LNCaP clone FGC (cell line): ENCODE results near the gene WARS2.
A peak's percentile ranks its signal among the peaks of the same experiment; 100 is the strongest.
"Not testable (repeated sequence)": the region's sequence is repeated elsewhere in the genome, so short reads cannot be mapped to it uniquely, and the experiment has no call there.

Experiments used
- DNase-seq: peaks from one replicate; pipeline ENCODE4 v3.0.0-alpha.2; 2011; ENCODE audit warnings: low read depth
- H3K4me3 ChIP-seq: 2 replicates; pipeline ENCODE4 v1.5.1; 2011; ENCODE audit warnings: mild to moderate bottlenecking, low read depth, low read length, control low read depth
- TF ChIP-seq, protein P1 (sequence below): IDR thresholded peaks from 2 replicates; pipeline ENCODE4 v1.5.1; 2012; ENCODE audit warnings: mild to moderate bottlenecking; ENCODE audit not compliant: control insufficient read depth, insufficient read depth; ENCODE audit errors: extremely low read depth

The WARS2 gene

DNA sequence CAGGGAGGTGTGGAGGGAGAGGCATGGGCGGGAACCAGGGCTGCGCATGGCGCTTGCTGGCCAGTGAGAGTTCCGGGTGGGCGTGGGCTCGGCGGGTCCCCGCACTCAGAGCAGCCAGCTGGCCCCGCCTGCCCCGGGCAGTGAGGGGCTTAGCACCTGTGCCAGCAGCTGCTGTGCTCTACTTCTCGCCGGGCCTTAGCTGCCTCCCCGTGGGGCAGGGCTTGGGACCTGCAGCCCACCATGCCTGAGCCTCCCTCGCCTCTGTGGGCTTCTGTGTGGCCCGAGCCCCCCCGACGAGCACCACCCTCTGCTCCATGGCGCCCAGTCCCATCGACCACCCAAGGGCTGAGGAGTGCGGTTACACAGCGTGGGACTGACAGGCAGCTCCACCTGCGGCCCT, 38.6 kb upstream of the WARS2 start:
- H3K4me3 ChIP-seq: no peak overlapping the region
- DNase-seq: no peak
- TF ChIP-seq, protein P1, sequence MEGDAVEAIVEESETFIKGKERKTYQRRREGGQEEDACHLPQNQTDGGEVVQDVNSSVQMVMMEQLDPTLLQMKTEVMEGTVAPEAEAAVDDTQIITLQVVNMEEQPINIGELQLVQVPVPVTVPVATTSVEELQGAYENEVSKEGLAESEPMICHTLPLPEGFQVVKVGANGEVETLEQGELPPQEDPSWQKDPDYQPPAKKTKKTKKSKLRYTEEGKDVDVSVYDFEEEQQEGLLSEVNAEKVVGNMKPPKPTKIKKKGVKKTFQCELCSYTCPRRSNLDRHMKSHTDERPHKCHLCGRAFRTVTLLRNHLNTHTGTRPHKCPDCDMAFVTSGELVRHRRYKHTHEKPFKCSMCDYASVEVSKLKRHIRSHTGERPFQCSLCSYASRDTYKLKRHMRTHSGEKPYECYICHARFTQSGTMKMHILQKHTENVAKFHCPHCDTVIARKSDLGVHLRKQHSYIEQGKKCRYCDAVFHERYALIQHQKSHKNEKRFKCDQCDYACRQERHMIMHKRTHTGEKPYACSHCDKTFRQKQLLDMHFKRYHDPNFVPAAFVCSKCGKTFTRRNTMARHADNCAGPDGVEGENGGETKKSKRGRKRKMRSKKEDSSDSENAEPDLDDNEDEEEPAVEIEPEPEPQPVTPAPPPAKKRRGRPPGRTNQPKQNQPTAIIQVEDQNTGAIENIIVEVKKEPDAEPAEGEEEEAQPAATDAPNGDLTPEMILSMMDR: no peak

DNA sequence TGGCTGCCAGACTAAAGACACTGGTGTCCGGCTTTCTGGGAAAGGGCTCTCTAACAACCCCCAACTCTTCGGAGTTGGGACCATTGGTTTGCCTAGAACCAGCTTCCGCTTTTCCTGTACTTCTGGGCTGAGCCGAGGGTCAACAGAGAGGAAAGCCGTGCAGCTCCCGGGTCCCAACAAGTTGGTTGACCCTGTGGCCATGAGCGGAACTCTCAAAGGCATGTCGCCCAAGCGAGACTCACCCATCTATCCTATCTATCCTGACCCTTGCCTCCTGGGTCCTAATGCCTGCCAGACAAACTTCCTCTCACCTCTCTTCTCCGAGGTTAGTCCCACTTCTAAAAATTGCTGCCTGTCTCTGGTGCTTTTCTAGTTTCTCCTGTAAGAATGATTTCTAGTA, 32.5 kb upstream of the WARS2 start:
- not testable (repeated sequence) for DNase-seq, H3K4me3 ChIP-seq

DNA sequence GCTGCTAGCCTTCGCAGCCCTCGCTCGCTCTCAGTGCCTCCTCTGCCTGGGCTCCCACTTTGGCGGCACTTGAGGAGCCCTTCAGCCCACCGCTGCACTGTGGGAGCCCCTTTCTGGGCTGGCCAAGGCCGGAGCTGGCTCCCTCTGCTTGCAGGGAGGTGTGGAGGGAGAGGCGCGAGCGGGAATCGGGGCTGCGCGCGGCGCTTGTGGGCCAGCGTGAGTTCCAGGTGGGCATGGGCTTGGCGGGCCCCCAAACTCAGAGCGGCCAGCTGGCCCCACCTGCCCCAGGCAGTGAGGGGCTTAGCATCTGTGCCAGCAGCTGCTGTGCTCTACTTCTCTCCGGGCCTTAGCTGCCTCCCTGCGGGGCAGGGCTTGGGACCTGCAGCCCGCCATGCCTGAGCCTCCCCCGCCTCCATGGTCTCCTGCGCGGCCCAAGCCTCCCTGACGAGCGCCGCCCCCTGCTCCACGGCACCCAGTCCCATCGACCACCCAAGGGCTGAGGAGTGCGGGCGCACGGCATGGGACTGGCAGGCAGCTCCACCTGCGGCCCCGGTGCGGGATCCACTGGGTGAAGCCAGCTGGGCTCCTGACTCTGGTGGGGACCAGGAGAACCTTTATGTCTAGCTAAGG, 31.0 kb upstream of the WARS2 start:
- H3K4me3 ChIP-seq, DNase-seq: not testable (repeated sequence)

DNA sequence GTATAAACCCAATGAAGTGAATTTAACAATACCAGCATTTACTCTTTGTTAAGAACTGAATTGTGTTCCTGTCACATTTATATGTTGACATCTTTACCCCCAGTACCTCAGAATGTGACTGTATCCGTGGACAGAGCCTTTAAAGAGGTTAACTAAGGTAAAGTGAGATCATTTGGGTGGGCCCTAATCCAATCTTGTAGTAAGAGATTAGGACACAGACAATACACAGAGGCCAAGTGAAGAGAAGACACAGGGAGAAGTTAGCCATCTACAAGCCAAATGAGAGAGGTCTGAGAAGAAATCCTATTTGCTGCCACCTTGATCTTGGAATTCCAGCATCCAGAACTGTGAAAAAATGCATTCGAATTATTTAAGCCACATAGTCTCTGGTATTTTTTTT, 22.9 kb upstream of the WARS2 start:
- DNase-seq: no peak
- TF ChIP-seq, protein P1: no peak
- no peak overlapping the region for H3K4me3 ChIP-seq

DNA sequence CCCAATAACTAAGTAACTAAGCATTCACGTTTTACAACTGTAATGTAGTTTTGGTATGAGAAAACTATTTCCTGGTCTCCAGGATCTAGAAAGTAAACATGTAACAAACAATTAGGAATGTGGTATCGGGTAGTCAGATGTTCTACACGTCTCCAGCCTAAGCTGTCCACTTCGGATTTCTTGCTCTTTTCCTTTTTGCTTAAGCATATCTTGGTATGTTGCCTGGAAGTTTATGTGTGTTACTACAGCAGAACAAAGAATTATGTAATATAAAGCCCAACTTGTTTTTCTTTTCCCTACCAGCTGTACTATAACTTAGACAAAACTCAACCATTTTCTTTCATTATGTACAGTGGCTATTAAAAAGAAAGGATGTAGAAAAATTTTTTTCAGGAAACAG, 20.4 kb upstream of the WARS2 start:
- DNase-seq: peak; percentile 41
- TF ChIP-seq, protein P1: no peak

DNA sequence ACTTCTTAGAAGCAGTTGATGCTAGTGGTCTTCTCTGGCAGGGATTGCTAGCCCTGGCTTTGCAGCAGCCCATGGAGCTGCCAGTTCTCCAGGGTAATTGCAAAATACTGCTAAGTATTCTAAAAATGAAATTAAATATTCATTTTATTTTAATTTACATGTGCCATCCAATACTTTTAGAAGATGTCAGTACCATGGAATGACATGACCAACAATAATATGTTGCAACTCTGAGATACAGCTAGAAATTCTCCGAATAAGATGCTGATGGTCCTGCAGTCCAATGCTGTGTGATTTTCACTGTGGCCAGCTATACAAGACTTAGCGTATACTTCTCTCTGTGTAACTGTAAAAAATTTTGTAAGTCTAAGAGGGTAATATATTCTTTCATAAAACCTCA, 20.0 kb upstream of the WARS2 start:
- DNase-seq: no peak
- H3K4me3 ChIP-seq: no peak overlapping the region
- TF ChIP-seq, protein P1: no peak

More for the DNA sequence above, 20.4 kb upstream of the WARS2 start:
- H3K4me3 ChIP-seq: no peak overlapping the region

DNA sequence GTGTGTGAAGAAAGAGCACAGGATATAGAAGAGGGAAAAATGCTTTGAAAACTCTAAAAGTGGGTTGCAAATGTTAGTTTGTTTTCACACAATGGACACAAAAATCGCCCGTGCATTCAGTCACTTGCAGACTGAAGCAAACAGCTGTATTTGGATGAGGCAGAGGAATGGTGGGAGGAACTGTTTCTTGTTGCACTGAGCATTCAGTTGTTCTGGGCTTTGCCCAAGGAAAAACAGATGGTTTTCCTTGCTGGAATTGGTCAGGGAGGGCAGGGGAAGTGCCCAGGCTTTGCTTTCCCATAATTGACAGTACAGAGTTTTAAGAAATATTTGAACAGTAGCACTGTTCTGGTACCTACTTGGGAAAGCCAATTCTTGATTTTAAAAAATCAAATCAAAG, 19.5 kb upstream of the WARS2 start:
- no peak overlapping the region for H3K4me3 ChIP-seq
- no peak for DNase-seq
- TF ChIP-seq, protein P1: no peak

DNA sequence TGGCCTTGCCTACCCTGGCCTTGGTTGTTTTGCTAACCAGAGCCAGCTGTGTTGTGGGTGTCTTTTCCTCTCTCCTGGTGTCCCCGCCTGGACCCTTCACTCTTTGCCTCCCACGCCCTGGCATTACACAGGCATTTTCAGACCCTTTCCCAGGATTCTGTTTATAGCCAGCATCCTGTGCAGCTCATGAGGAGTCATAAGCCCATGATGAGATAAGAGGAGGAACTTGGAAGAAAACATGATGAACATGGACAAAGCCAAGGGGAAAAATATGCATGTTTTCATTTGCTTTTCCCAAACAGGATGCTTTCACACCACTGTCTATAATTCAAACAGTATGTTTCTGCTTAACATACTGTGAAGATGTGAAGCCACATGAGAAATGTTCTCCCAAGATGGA, 18.7 kb upstream of the WARS2 start:
- TF ChIP-seq, protein P1: no peak
- H3K4me3 ChIP-seq: no peak overlapping the region
- no peak for DNase-seq

DNA sequence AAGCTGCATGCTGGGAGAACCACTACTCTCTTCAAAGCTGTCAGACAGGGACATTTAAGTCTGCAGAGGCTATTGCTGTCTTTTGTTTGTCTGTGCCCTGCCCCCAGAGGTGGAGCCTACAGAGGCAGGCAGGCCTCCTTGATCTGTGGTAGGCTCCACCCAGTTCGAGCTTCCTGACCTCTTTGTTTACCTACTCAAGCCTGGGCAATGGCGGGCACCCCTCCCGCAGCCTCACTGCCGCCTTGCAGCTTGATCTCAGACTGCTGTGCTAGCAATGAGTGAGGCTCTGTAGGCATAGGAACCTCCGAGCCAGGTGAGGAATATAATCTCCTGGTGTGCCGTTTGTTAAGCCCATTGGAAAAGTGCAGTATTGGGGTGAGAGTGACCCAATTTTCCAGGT, 16.3 kb upstream of the WARS2 start:
- not testable (repeated sequence) for H3K4me3 ChIP-seq, DNase-seq

DNA sequence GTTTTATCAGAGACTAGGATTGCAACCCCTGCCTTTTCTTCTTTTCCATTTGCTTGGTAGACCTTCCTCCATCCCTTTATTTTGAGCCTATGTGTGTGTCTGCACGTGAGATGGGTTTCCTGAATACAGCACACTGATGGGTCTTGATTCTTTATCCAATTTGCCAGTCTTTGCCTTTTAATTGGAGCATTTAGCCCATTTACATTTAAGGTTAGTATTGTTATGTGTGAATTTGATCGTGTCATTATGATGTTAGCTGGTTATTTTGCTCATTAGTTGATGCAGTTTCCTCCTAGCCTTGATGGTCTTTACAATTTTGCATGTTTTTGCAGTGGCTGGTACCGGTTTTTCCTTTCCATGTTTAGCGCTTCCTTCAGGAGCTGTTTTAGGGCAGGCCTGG, 14.6 kb upstream of the WARS2 start:
- not testable (repeated sequence) for DNase-seq, H3K4me3 ChIP-seq
